Ectodermal cell (in vitro differentiated cells): ENCODE data around the gene NUP42.

Experiments
- H3K27ac ChIP-seq: 2 replicates; pipeline ENCODE4 v1.7.0; 2013; ENCODE audit warnings: mild to moderate bottlenecking, low read depth, low read length; ENCODE audit not compliant: insufficient read depth, poor library complexity, severe bottlenecking
- H3K27me3 ChIP-seq: 2 replicates; pipeline ENCODE4 v1.7.0; 2013; ENCODE audit warnings: mild to moderate bottlenecking, low read length; ENCODE audit not compliant: insufficient read depth, control insufficient read depth, poor library complexity, severe bottlenecking
- H3K36me3 ChIP-seq: one replicate; pipeline ENCODE4 v1.7.0; 2013; ENCODE audit warnings: low read length; ENCODE audit not compliant: control insufficient read depth, insufficient read depth
- H3K4me1 ChIP-seq: one replicate; pipeline ENCODE4 v1.7.0; 2013; ENCODE audit warnings: low read length; ENCODE audit not compliant: control insufficient read depth, insufficient read depth
- H3K4me3 ChIP-seq: 2 replicates; pipeline ENCODE4 v1.7.0; 2013; ENCODE audit warnings: low read depth, low read length, control low read depth; ENCODE audit not compliant: insufficient read depth
- H3K9me3 ChIP-seq: 2 replicates; pipeline ENCODE4 v1.7.0; 2013; ENCODE audit warnings: mild to moderate bottlenecking, low read length, moderate library complexity; ENCODE audit not compliant: control insufficient read depth
- WGBS, 2 experiments: methylation state at CpG; one replicate each; pipeline ENCODE4 v1.1.7; 2013; ENCODE audit warnings: missing lambda C conversion rate in 2 of 2; 5-methylcytosine and 5-hydroxymethylcytosine counted together

The NUP42 gene

DNA sequence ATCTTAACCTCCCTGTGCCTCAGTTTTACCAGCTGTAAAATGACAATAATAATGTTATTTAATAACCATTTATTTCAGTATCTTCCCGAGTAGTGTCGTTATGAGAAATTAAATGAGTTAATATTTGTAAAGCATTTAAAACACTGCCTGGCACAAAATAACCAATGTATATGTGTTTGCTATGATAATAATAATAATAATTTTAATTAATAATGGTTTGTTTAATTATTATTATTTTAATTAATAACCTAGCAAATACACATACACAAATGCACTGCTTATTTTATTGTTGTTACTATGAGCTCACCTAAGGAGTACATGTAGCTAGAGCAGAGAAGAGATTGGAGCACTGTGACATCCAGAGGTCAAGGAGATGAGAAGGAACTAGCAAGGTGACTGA is 46.6 kb downstream of the NUP42 start:
- Histone ChIP-seq H3K36me3 (no peaks in the 10 kb centered on the region), H3K27ac (no peak overlapping the region), H3K4me3 (no peak overlapping the region), H3K27me3 (no peaks in the 10 kb centered on the region), H3K4me1 (no peaks in the 10 kb centered on the region), H3K9me3 (peaks cover 4% of the 10 kb centered on the region)
- WGBS, 2 experiments: no CpG with 5 or more reads among the region's 2 CpGs

DNA sequence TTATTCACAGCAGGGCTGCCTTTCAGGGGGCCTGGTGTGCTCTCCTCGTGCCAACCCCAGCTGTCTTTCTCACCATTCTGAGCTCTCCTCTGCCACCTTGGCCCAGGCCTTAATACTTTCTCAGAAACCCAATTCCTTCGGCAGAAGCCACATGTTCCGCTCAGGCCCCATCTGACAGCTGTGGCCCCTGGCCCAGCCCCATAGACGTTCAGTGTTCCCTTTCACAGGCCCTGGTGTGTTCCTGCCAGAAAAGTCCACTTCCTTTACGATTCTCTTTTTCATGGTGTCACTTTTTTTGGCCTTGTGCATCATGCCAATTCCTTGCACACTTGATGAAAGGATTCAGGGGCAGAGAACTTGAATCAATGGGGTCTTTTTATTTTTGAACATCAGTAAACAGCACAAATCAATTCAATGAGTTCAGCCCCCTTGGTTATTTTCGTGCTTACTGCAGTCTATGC is 48.8 kb downstream of the NUP42 start:
- H3K9me3 ChIP-seq: peaks cover 4% of the 10 kb centered on the region
- H3K27me3 ChIP-seq: no peaks in the 10 kb centered on the region
- H3K4me3 ChIP-seq: no peak overlapping the region
- H3K27ac ChIP-seq: no peak overlapping the region
- WGBS, 2 experiments: 75 to 79% methylated on average over 6 of the region's 6 CpGs
- H3K4me1 ChIP-seq: no peaks in the 10 kb centered on the region
- H3K36me3 ChIP-seq: no peaks in the 10 kb centered on the region

DNA sequence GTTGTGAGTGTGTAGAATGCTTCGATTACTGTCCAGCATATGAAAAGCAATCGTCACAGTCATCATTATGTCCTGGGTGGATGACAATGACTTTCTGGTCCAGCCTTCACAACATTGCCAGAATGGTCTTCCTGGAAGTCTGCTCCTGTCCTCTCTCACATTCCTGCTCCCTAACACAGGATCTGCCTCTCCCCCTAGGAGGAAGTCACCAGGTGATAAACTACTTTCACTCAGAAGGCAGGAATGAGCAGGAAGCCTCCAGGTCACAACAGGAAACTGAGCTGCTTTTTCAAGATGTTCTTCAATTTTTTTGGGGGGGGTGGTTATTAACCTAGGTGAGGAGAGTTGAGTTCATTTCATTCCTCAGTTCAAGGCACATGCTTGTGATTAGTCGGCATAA is 51.1 kb downstream of the NUP42 start:
- Histone ChIP-seq H3K27me3 (no peaks in the 10 kb centered on the region), H3K4me1 (no peaks in the 10 kb centered on the region), H3K27ac (no peak overlapping the region), H3K9me3 (peaks cover 4% of the 10 kb centered on the region), H3K36me3 (no peaks in the 10 kb centered on the region), H3K4me3 (no peak overlapping the region)
- WGBS, 2 experiments: 97% methylated on average over 2 to 3 of the region's 3 CpGs

- 92 to 93% methylated on average over 9 of the region's 9 CpGs for WGBS, 2 experiments
- H3K4me3 ChIP-seq: no peak overlapping the region
These were observed 52.9 kb downstream of the NUP42 start for GRCh38 chr7:23234569-23235296.

GRCh38 chr7:23235813-23236221 is 54.0 kb downstream of the NUP42 start:
- Histone ChIP-seq H3K27me3 (no peaks in the 10 kb centered on the region), H3K4me3 (no peak overlapping the region), H3K27ac (no peak overlapping the region), H3K36me3 (no peaks in the 10 kb centered on the region), H3K4me1 (no peaks in the 10 kb centered on the region), H3K9me3 (no peaks in the 10 kb centered on the region)
- WGBS, 2 experiments: 92 to 96% methylated on average over 6 of the region's 6 CpGs

More at GRCh38 chr7:23234569-23235296, 52.9 kb downstream of the NUP42 start:
- Histone ChIP-seq H3K27me3 (no peaks in the 10 kb centered on the region), H3K36me3 (no peaks in the 10 kb centered on the region), H3K4me1 (no peaks in the 10 kb centered on the region), H3K27ac (no peak overlapping the region), H3K9me3 (no peaks in the 10 kb centered on the region)

- Histone ChIP-seq H3K27ac (no peak overlapping the region), H3K36me3 (no peaks in the 10 kb centered on the region), H3K4me3 (no peak overlapping the region), H3K9me3 (no peaks in the 10 kb centered on the region), H3K27me3 (no peaks in the 10 kb centered on the region), H3K4me1 (no peaks in the 10 kb centered on the region)
- 96 to 97% methylated on average over 3 of the region's 3 CpGs for WGBS, 2 experiments
These were observed 55.2 kb downstream of the NUP42 start for GRCh38 chr7:23237000-23237399.

DNA sequence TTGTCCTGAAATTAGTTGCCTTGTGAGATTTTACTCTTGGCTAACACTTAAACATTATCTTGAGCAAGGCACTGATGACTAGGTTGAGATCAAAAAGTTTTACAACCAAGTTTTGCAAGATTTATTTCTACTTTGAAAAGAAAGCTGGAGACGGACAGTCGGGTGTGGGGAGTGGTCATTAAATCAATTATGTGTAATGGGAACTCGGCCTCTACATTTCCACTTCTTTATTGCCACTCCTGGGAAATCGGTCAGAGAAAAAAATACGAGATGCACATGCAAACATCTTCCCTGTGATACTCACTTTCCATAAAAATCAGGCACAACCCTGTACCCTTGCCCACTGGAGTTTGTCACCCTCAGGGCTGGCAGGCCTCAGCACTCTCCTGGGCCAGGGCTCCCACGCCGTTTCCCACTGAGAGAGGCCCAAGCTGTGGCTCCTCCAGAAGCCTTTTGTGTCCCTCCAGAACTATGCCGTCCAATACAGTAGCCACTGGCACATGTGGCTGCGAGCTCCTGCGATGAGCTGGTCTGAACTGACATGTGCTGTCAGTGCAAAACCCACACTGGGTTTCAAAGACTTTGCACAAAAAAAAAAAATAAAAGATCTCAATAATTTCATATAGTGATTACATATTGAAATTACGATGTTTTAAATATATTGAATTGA is 57.3 kb downstream of the NUP42 start:
- Histone ChIP-seq H3K27ac (no peak overlapping the region), H3K27me3 (no peaks in the 10 kb centered on the region), H3K4me3 (no peak overlapping the region), H3K36me3 (no peaks in the 10 kb centered on the region), H3K9me3 (no peaks in the 10 kb centered on the region), H3K4me1 (no peaks in the 10 kb centered on the region)
- WGBS, 2 experiments: 89 to 94% methylated on average over 10 of the region's 11 CpGs

GRCh38 chr7:23239698-23240097 is 57.9 kb downstream of the NUP42 start:
- WGBS, 2 experiments: 92 to 93% methylated on average over 5 of the region's 5 CpGs
- no peaks in the 10 kb centered on the region for H3K4me1 ChIP-seq
- no peaks in the 10 kb centered on the region for H3K36me3 ChIP-seq
- H3K27me3 ChIP-seq: no peaks in the 10 kb centered on the region
- H3K9me3 ChIP-seq: no peaks in the 10 kb centered on the region
- H3K4me3 ChIP-seq: no peak overlapping the region
- H3K27ac ChIP-seq: no peak overlapping the region

GRCh38 chr7:23242321-23242720 is 60.5 kb downstream of the NUP42 start:
- Histone ChIP-seq H3K27me3 (no peaks in the 10 kb centered on the region), H3K9me3 (no peaks in the 10 kb centered on the region), H3K4me1 (no peaks in the 10 kb centered on the region), H3K27ac (no peak overlapping the region), H3K36me3 (no peaks in the 10 kb centered on the region), H3K4me3 (no peak overlapping the region)
- WGBS, 2 experiments: 85 to 87% methylated on average over 3 of the region's 3 CpGs

DNA sequence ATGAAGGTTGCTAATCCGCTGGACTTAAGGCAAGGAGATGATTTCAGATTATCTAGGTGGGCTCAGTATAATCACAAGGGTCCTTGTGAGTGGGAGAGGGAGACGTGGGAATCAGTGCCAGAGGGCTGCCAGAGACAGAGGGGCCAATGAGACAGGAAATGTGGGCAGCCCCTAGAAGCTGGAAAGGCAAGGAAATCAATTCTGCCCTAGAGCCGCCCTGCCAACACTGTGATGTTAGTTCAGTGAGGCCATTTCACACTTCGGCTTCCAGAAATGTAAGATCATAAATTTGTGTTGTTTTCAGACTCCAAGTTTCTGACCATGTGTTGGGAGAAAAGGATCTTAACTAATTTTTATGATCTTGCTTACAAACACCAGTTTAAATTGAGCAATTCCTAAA is 61.1 kb downstream of the NUP42 start:
- no peaks in the 10 kb centered on the region for H3K27me3 ChIP-seq
- no peaks in the 10 kb centered on the region for H3K9me3 ChIP-seq
- H3K27ac ChIP-seq: no peak overlapping the region
- no peaks in the 10 kb centered on the region for H3K36me3 ChIP-seq
- H3K4me3 ChIP-seq: no peak overlapping the region
- no peaks in the 10 kb centered on the region for H3K4me1 ChIP-seq
- WGBS, 2 experiments: 93% methylated on average over 4 of the region's 4 CpGs
